Inflammatory macrophage treated with lipopolysaccharide for 1 hour (primary cell): Measurements from ENCODE around the gene GALNTL6.
"Not testable (repeated sequence)": the region's sequence is repeated elsewhere in the genome, so short reads cannot be mapped to it uniquely, and the experiment has no call there.

Experiments
- DNase-seq, 2 donors: peaks; one replicate each; pipeline ENCODE4 v3.0.0-alpha.2; 2020 to 2022

GALNTL6 gene

GRCh38 chr4:172998527-172999469 lies 1185.6 kb downstream of the GALNTL6 start:
- peak; percentile 49 to 54 for DNase-seq

- DNase-seq, result peak; percentile 38 to 46
These were observed 1188.4 kb downstream of the GALNTL6 start for GRCh38 chr4:173001571-173001970.

GRCh38 chr4:173002830-173003561 lies 1189.8 kb downstream of the GALNTL6 start:
- peak; percentile 70 to 80 for DNase-seq

GRCh38 chr4:173005912-173006633 lies 1192.9 kb downstream of the GALNTL6 start:
- DNase-seq, result no peak

GRCh38 chr4:173008436-173008835 lies 1195.2 kb downstream of the GALNTL6 start:
- DNase-seq, result no peak

- DNase-seq, result peak in 1 of 2 donors; percentile 34
These were observed 1196.1 kb downstream of the GALNTL6 start for GRCh38 chr4:173009129-173009823.

GRCh38 chr4:173012608-173013007 lies 1199.4 kb downstream of the GALNTL6 start:
- no peak for DNase-seq

- DNase-seq, result peak; percentile 20 to 81
These were observed 1200.2 kb downstream of the GALNTL6 start for GRCh38 chr4:173013232-173013930.

- DNase-seq, result peak in 1 of 2 donors; percentile 29
These were observed 1200.9 kb downstream of the GALNTL6 start for GRCh38 chr4:173014113-173014558.

- DNase-seq, result no peak
These were observed 1201.6 kb downstream of the GALNTL6 start for GRCh38 chr4:173014836-173015235.

- DNase-seq, result no peak
These were observed 1204.6 kb downstream of the GALNTL6 start for GRCh38 chr4:173017802-173018201.

GRCh38 chr4:173018446-173018845 lies 1205.2 kb downstream of the GALNTL6 start:
- no peak for DNase-seq

- DNase-seq, result no peak
These were observed 1206.5 kb downstream of the GALNTL6 start for GRCh38 chr4:173019664-173020063.

- not testable (repeated sequence) for DNase-seq
These were observed 1208.8 kb downstream of the GALNTL6 start for GRCh38 chr4:173021746-173022573.

GRCh38 chr4:173024203-173024602 lies 1211.0 kb downstream of the GALNTL6 start:
- no peak for DNase-seq

- DNase-seq, result peak; percentile 54 to 87
These were observed 1211.9 kb downstream of the GALNTL6 start for GRCh38 chr4:173025131-173025530.

GRCh38 chr4:173037242-173037641 lies 1224.0 kb downstream of the GALNTL6 start:
- no peak for DNase-seq

GRCh38 chr4:173038192-173038896 lies 1225.1 kb downstream of the GALNTL6 start:
- no peak for DNase-seq

GRCh38 chr4:173039617-173040577 lies 1226.7 kb downstream of the GALNTL6 start:
- DNase-seq, result peak in 1 of 2 donors; percentile 9
